Putamen (tissue), 1 donor: ENCODE data around the gene EIF3F.

ENCODE experiments used
- DNase-seq: peaks from one replicate; pipeline ENCODE4 v3.0.0-alpha.2; 2016; ENCODE audit warnings: low spot score

The EIF3F gene

DNA sequence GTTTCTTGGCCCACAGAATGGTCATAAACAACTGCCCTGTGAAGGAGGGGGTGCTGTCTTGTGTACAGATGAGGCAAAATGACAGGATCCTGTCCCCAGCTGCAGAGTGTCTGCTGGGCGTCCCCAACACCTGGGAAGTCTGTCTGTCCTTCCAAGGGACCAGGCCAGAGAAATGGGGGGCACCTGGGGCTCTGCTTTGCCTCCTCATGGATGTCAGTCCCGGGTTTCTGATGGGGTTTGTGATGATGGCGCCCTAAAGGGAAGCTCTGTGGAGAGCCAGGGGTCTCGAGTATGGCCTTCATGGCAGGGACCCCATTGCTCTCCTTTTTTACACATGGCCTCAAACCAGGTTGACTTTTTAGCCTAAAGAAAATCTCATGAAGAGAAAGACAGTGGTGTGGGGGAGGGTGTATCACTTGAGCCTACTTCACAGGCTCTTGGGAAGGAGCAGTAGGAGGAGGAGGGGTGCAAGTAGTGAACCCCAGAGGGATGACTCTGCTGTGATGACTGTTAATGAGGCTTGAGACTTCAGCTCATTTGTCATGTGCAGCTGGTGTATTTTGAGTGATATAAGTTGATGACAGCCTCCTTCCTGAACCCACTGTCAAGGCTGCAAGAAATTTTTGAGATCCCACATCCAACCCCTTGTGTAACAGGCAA is 53.3 kb downstream of the EIF3F start:
- DNase-seq: peak; percentile 40

DNA sequence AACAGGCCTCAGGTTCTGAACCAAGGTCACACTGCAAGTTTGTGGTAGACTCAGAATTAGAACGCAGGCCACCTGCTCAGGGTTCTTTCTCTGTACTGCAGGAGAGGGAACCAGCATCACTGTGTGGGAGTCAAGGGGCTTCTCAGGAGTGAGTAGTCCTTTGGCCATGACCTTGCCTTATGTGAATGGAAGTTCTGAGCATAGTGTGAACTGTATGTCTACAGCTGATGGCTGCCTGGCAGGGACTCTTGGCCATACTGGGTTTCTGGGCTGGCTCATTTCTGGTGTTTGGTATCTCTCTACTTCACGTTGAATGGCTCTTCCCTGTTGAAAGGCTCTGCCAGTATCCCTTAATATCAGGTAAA is 53.8 kb downstream of the EIF3F start:
- DNase-seq: no peak

DNA sequence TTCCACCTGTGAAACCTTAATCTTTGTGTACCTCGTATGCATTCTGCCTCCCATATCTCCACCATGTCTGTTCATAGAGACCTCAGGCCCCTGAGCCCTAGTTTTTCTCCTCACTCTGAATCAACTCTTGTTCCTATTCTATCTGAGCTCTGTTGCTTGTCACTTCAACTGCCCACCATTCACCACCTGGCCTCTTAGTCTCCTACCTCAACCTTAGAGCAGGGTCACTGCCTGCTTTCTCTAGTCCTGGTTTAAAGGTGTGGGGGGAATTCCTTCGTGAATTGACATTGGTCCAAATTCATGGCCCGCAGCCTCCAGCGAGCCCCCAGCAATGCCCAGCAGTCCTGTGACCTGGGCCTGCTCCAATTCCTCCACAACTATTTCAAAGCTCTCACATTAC is 54.4 kb downstream of the EIF3F start:
- DNase-seq: no peak

DNA sequence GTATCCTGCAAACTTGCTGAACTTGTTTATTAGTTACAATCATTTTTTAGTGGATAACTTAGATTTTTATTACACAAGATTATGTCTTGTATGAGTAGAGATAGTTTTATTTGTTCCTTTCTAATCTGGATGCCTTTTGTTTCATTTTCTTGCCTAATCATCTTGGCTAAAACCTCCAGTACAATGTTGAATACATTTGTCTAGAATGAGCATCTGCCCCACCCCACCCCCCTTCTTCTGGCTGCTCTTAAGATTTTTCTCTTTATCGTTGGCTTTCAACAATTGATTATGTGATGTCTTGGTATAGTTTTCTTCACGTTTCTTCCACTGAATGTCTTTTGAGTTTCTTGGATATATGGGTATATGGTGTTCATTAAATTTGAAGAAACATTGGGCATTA is 56.6 kb downstream of the EIF3F start:
- DNase-seq: no peak

DNA sequence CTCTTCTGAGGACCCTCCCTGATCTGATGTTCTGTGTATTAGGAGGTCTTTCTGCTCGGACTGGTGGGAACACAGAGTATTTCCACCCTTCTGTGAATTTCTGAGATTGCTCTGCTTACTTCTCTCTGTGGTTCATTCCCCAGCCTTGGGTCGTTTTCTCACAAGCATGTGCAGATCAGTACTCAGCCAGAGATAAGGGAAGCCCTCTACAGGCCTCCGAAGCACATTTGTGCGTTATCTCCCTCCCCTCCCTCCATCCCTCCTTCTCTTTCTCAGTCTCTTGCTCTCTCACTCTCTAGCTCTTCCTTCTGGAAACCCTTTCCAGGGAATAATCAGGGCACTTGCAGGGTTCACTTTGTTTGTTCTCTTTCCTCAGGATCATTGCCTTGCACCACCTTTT is 58.7 kb downstream of the EIF3F start:
- no peak for DNase-seq

DNA sequence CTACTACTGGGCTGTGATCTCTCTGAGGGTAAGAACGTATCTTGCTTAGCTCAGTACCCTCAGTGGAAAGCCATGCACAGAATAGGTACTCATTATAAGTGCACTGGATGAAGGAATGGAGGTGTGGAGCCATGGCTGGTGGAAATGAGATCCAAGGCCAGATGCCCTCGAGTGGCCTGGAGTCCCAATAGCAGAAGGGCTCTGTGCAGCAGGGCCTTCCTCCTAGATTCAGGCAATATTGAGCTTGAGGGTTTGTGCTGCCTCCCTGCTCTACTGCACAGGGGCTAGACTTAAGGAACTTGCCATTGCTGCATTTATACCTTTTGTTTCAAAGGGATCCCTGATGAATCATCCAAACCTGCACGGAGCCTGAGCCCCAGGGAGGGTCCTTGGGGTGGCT is 60.2 kb downstream of the EIF3F start:
- no peak for DNase-seq

DNA sequence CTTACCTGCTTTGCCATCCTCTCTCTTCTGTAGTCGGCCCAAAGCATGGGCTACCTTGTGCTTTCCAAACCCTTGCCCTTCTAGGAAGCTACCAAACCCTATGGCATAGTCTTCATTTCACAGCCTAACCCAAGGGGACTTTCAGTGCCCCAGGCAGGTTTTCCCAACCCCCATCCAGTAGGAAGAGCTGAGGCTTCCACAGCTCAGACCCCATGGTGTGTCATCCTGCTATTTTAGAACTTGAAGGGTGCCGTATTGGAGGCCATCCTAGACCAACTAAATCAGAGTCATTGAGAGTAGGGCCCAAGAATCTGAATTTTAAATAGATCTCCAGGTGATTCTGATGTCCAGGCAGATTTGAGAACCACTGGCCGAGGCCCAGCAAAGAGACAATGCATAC is 61.9 kb downstream of the EIF3F start:
- no peak for DNase-seq
